Measurements from ENCODE around the gene KIAA0825. TPM values are rescaled to one million over a fixed set of nuclear protein-coding genes. Genes with fewer than 3 reads are reported as not detected.

KIAA0825 gene
- total RNA-seq, 1 experiment from 2014 or later: 1.6 TPM

- no peak for ATAC-seq
- BruUV-seq (replicated peaks): no TSS peak
- no peaks in the 10 kb centered on the region; the same call in 1 of the 2 replicates for H3K27me3 ChIP-seq (ENCODE audit: control insufficient read depth, insufficient read depth, low read length)
- no peaks in the 10 kb centered on the region for H3K36me3 ChIP-seq (ENCODE audit: control insufficient read depth, insufficient read depth, low read length)
- intact Hi-C loops (cut with micrococcal nuclease; ENCODE audit: unreplicated experiment): no loop called here
- no peak for DNase-seq (ENCODE audit: low read depth, low spot score)
- no peak overlapping the region for H3K4me3 ChIP-seq (ENCODE audit: low read depth in 2 of 2, low read length in 2 of 2)
- TF ChIP-seq CTCF (IDR thresholded peaks at IDR 0.05) (no peak), POLR2AphosphoS5 (IDR thresholded peaks at IDR 0.05; ENCODE audit: low read depth, low read length) (no peak), TCF7L2 (IDR thresholded peaks at IDR 0.05; ENCODE audit: low read depth, low read length) (no peak), REST (IDR thresholded peaks at IDR 0.05; ENCODE audit: insufficient read depth in 1 of 2, low read depth in 2 of 2, low read length in 1 of 2) (no peak), SIN3A (IDR thresholded peaks at IDR 0.05; ENCODE audit: borderline replicate concordance, insufficient read depth, low read depth, low read length) (no peak)
- CTCF ChIA-PET: no interaction called here
- no peaks in the 10 kb centered on the region for H3K4me1 ChIP-seq (ENCODE audit: control insufficient read depth, insufficient read depth, low read length)
- H3K27ac ChIP-seq (ENCODE audit: low read length): no peak overlapping the region
- in situ Hi-C loops (cut with HindIII; ENCODE audit: low pct_unique_long_range_greater_than_20kb, low sequenced_read_pairs): no loop called here
- POLR2A ChIA-PET: no interaction called here
- no peaks in the 10 kb centered on the region for H3K9me3 ChIP-seq (ENCODE audit: control insufficient read depth, insufficient read depth, low read depth, low read length)
Measured at GRCh38 chr5:94288937-94289336, 329.5 kb downstream of the KIAA0825 start.

GRCh38 chr5:94285984-94286383, 332.4 kb downstream of the KIAA0825 start:
- no peak for TF ChIP-seq POLR2AphosphoS5 (IDR thresholded peaks at IDR 0.05; ENCODE audit: low read depth, low read length)
- no TSS peak for BruUV-seq (replicated peaks)
- Histone ChIP-seq H3K4me3 (ENCODE audit: low read depth in 2 of 2, low read length in 2 of 2) (no peak overlapping the region), H3K36me3 (ENCODE audit: control insufficient read depth, insufficient read depth, low read length) (no peaks in the 10 kb centered on the region), H3K27ac (ENCODE audit: low read length) (no peak overlapping the region), H3K9me3 (ENCODE audit: control insufficient read depth, insufficient read depth, low read depth, low read length) (no peaks in the 10 kb centered on the region), H3K4me1 (ENCODE audit: control insufficient read depth, insufficient read depth, low read length) (no peaks in the 10 kb centered on the region), H3K27me3 (ENCODE audit: control insufficient read depth, insufficient read depth, low read length) (peaks cover 2% of the 10 kb centered on the region; the same call in 1 of the 2 replicates)
- POLR2A ChIA-PET: no interaction called here
- CTCF ChIA-PET: no interaction called here
- in situ Hi-C loops (cut with HindIII; ENCODE audit: low pct_unique_long_range_greater_than_20kb, low sequenced_read_pairs): no loop called here
- intact Hi-C loops (cut with micrococcal nuclease; ENCODE audit: unreplicated experiment): no loop called here
- ATAC-seq (no peak), DNase-seq (ENCODE audit: low read depth, low spot score) (no peak)

- in situ Hi-C loops (cut with HindIII; ENCODE audit: low pct_unique_long_range_greater_than_20kb, low sequenced_read_pairs): no loop called here
Measured at GRCh38 chr5:94283093-94283492, 335.3 kb downstream of the KIAA0825 start.

More at GRCh38 chr5:94283093-94283492, 335.3 kb downstream of the KIAA0825 start:
- no peaks in the 10 kb centered on the region for H3K4me1 ChIP-seq (ENCODE audit: control insufficient read depth, insufficient read depth, low read length)
- H3K27me3 ChIP-seq (ENCODE audit: control insufficient read depth, insufficient read depth, low read length): peaks cover 2% of the 10 kb centered on the region; the same call in 1 of the 2 replicates
- no peak for ATAC-seq
- H3K4me3 ChIP-seq (ENCODE audit: low read depth in 2 of 2, low read length in 2 of 2): no peak overlapping the region
- BruUV-seq (replicated peaks): no TSS peak
- H3K27ac ChIP-seq (ENCODE audit: low read length): no peak overlapping the region
- TF ChIP-seq TCF7L2 (IDR thresholded peaks at IDR 0.05; ENCODE audit: low read depth, low read length): no peak
- no peak for TF ChIP-seq CTCF (IDR thresholded peaks at IDR 0.05)
- TF ChIP-seq REST (IDR thresholded peaks at IDR 0.05; ENCODE audit: insufficient read depth in 1 of 2, low read depth in 2 of 2, low read length in 1 of 2): no peak
- TF ChIP-seq POLR2AphosphoS5 (IDR thresholded peaks at IDR 0.05; ENCODE audit: low read depth, low read length): no peak
- no peak for TF ChIP-seq SIN3A (IDR thresholded peaks at IDR 0.05; ENCODE audit: borderline replicate concordance, insufficient read depth, low read depth, low read length)
- no peak for DNase-seq (ENCODE audit: low read depth, low spot score)
- intact Hi-C loops (cut with micrococcal nuclease; ENCODE audit: unreplicated experiment): no loop called here
- CTCF ChIA-PET: no interaction called here
- POLR2A ChIA-PET: no interaction called here
- H3K36me3 ChIP-seq (ENCODE audit: control insufficient read depth, insufficient read depth, low read length): no peaks in the 10 kb centered on the region
- H3K9me3 ChIP-seq (ENCODE audit: control insufficient read depth, insufficient read depth, low read depth, low read length): no peaks in the 10 kb centered on the region

Measured in Panc1 (cell line).